GM12892 (cell line): ENCODE measurements around the gene CDH6.

Experiments
- POLR2A ChIP-seq: IDR thresholded peaks from 2 replicates; pipeline ENCODE4 v1.6.1; 2011; ENCODE audit warnings: low read depth, low read length, control low read depth
- TAF1 ChIP-seq: IDR thresholded peaks from 2 replicates; pipeline ENCODE4 v1.6.1; 2011; ENCODE audit warnings: low read depth, mild to moderate bottlenecking, control low read depth, low read length, borderline replicate concordance

- TF ChIP-seq TAF1 = no peak
- TF ChIP-seq POLR2A = no peak
These were observed 184.7 kb downstream of the CDH6 start for GRCh38 chr5:31378136-31378535.
